Measurements from ENCODE around the gene ADAMTS10. TPM values are rescaled to one million over a fixed set of nuclear protein-coding genes. Genes with fewer than 3 reads are reported as not detected.
"Not testable (repeated sequence)": the region's sequence is repeated elsewhere in the genome, so short reads cannot be mapped to it uniquely, and the experiment has no call there.

ADAMTS10 gene
- total and polyA plus RNA-seq, 8 donors, result 6.7 to 106 (median 18.7) TPM

GRCh38 chr19:8576273-8576993, 34.1 kb downstream of the ADAMTS10 start:
- intact Hi-C loops (cut with DNase I), result no loop called here
- ATAC-seq, result peak in 2 of 4 donors; percentile 26 to 30

GRCh38 chr19:8575467-8575997, 35.0 kb downstream of the ADAMTS10 start:
- 29 to 30% methylated on average over 10 of the region's 10 CpGs for WGBS, 2 donors
- ATAC-seq, result no peak
- no peaks in the 10 kb centered on the region for H3K9me3 ChIP-seq

More at GRCh38 chr19:8576273-8576993, 34.1 kb downstream of the ADAMTS10 start:
- Histone ChIP-seq H3K36me3 (no peaks in the 10 kb centered on the region), H3K4me3 (peak overlapping the region in 1 of 4 donors; percentile 32), H3K4me1 (no peaks in the 10 kb centered on the region), H3K9me3 (no peaks in the 10 kb centered on the region), H3K27me3 (peaks cover 0 to 5% (median 0%) of the 10 kb centered on the region in 4 donors), H3K27ac (peak overlapping the region in 1 of 4 donors; percentile 17)
- FAIRE-seq (no peak), DNase-seq (no peak)
- TF ChIP-seq CTCF (IDR thresholded peaks at IDR 0.05), result no peak
- WGBS, 2 donors, result 47 to 60% methylated on average over 19 of the region's 19 CpGs

GRCh38 chr19:8574619-8574922, 35.9 kb downstream of the ADAMTS10 start:
- 77 to 87% methylated on average over 7 of the region's 7 CpGs for WGBS, 2 donors
- intact Hi-C loops (cut with DNase I); H3K4me3 ChIP-seq; H3K27ac ChIP-seq; H3K9me3 ChIP-seq; H3K4me1 ChIP-seq; H3K27me3 ChIP-seq; ATAC-seq; FAIRE-seq; H3K36me3 ChIP-seq; DNase-seq: not testable (repeated sequence)

More at GRCh38 chr19:8575467-8575997, 35.0 kb downstream of the ADAMTS10 start:
- FAIRE-seq (no peak), DNase-seq (no peak)
- Histone ChIP-seq H3K4me1 (no peaks in the 10 kb centered on the region), H3K36me3 (no peaks in the 10 kb centered on the region), H3K27me3 (peaks cover 0 to 5% (median 0%) of the 10 kb centered on the region in 4 donors), H3K27ac (no peak overlapping the region), H3K4me3 (peak overlapping the region in 1 of 4 donors; percentile 32)
- no peak for TF ChIP-seq CTCF (IDR thresholded peaks at IDR 0.05)
- intact Hi-C loops (cut with DNase I), result no loop called here

GRCh38 chr19:8573316-8573715, 37.2 kb downstream of the ADAMTS10 start:
- H3K4me3 ChIP-seq, result no peak overlapping the region
- TF ChIP-seq CTCF (IDR thresholded peaks at IDR 0.05), result no peak
- no peak for DNase-seq
- H3K9me3 ChIP-seq, result no peaks in the 10 kb centered on the region
- 65 to 68% methylated on average over 7 of the region's 7 CpGs for WGBS, 2 donors
- no peak for ATAC-seq
- H3K27ac ChIP-seq, result no peak overlapping the region
- intact Hi-C loops (cut with DNase I), result no loop called here
- no peaks in the 10 kb centered on the region for H3K4me1 ChIP-seq
- no peak for FAIRE-seq
- peaks cover 0 to 5% (median 0%) of the 10 kb centered on the region in 4 donors for H3K27me3 ChIP-seq
- H3K36me3 ChIP-seq, result no peaks in the 10 kb centered on the region

- Histone ChIP-seq H3K27me3 (no peaks in the 10 kb centered on the region), H3K36me3 (no peaks in the 10 kb centered on the region), H3K4me1 (no peaks in the 10 kb centered on the region), H3K27ac (no peak overlapping the region), H3K9me3 (no peaks in the 10 kb centered on the region), H3K4me3 (no peak overlapping the region)
- FAIRE-seq, result no peak
- ATAC-seq, result peak in 3 of 4 donors; percentile 54 to 59 (median 58)
- no peak for TF ChIP-seq CTCF (IDR thresholded peaks at IDR 0.05)
- 6 to 22% methylated on average over 5 of the region's 5 CpGs for WGBS, 2 donors
- DNase-seq, result peak in 1 of 6 donors; percentile 43
- intact Hi-C loops (cut with DNase I), result no loop called here
Measured at GRCh38 chr19:8571006-8571411, 39.5 kb downstream of the ADAMTS10 start.
